ENCODE data around the gene SLC26A9.

SLC26A9 gene

DNA sequence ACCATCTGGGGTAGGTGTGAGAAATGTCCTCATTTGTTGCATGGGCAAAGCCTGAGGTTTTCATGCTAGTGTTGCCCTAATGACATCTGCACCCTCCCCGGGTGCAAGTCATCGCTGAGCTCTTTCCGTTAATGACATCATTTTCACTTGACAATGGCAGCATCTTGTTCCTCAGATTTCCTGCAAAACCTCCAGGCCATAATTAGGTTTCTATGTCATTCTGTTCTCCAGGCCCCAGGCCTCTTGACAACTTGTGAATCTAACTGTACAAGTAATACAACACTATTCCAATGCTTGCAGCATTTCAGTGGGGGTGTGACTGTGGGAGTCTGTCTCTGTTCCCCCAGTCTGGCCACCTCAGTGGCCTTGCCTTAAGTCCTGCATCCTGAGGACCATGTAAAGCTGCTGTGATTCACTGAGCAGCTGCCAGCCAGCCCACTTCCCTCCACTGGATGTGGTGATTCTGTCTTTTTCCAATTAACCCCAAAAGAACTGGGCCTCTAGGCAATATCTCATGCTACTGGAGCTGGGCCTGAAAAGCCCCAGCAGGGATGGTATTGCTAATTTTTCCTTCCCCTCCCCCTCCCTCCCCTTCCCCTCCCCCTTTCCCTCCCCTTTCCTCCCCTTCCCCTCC lies 37.1 kb upstream of the SLC26A9 start:
- Histone ChIP-seq H3K4me3 (ENCODE audit: low read depth in 1 of 2, low read length in 2 of 2) (no peak overlapping the region), H3K36me3 (ENCODE audit: control insufficient read depth in 1 of 2, insufficient read depth in 2 of 2, low read length in 2 of 2) (no peaks in the 10 kb centered on the region), H3K27me3 (ENCODE audit: low read depth, low read length) (no peaks in the 10 kb centered on the region), H3K9me3 (ENCODE audit: control insufficient read depth in 1 of 2, low read length in 2 of 2) (no peaks in the 10 kb centered on the region), H3K4me1 (ENCODE audit: control insufficient read depth in 1 of 2, insufficient read depth in 2 of 2, low read length in 2 of 2) (no peaks in the 10 kb centered on the region), H3K27ac (ENCODE audit: low read length) (no peak overlapping the region)

- H3K27ac ChIP-seq (ENCODE audit: low read length), result no peak overlapping the region
- H3K36me3 ChIP-seq (ENCODE audit: control insufficient read depth in 1 of 2, insufficient read depth in 2 of 2, low read length in 2 of 2), result no peaks in the 10 kb centered on the region
- no peaks in the 10 kb centered on the region for H3K4me1 ChIP-seq (ENCODE audit: control insufficient read depth in 1 of 2, insufficient read depth in 2 of 2, low read length in 2 of 2)
- H3K27me3 ChIP-seq (ENCODE audit: low read depth, low read length), result no peaks in the 10 kb centered on the region
- no peaks in the 10 kb centered on the region for H3K9me3 ChIP-seq (ENCODE audit: control insufficient read depth in 1 of 2, low read length in 2 of 2)
- H3K4me3 ChIP-seq (ENCODE audit: low read depth in 1 of 2, low read length in 2 of 2), result no peak overlapping the region
These were observed 36.0 kb upstream of the SLC26A9 start for GRCh38 chr1:205979301-205979700.

DNA sequence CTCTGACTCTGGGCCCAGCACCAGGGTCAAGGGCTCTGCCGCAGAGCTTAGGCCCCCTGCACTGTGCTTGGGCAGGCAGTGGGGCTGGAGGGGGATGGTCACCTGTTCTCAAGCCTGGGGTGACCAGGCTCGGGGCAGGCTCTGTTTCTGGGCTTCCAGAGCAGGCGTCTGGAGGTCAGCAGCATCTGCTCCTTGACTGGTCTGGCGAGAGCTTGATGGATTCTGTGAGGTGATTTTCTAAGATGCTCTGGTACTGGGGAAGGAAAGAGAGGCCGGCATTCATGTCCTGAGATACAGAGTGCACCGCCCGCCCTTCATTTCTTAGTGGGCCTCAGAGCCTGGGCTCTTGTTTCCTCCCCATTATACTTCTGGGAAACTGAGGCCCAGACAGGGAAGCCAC lies 35.4 kb upstream of the SLC26A9 start:
- Histone ChIP-seq H3K36me3 (ENCODE audit: control insufficient read depth in 1 of 2, insufficient read depth in 2 of 2, low read length in 2 of 2) (no peaks in the 10 kb centered on the region), H3K9me3 (ENCODE audit: control insufficient read depth in 1 of 2, low read length in 2 of 2) (no peaks in the 10 kb centered on the region), H3K27ac (ENCODE audit: low read length) (no peak overlapping the region), H3K4me1 (ENCODE audit: control insufficient read depth in 1 of 2, insufficient read depth in 2 of 2, low read length in 2 of 2) (no peaks in the 10 kb centered on the region), H3K4me3 (ENCODE audit: low read depth in 1 of 2, low read length in 2 of 2) (no peak overlapping the region), H3K27me3 (ENCODE audit: low read depth, low read length) (no peaks in the 10 kb centered on the region)

- H3K4me1 ChIP-seq (ENCODE audit: control insufficient read depth in 1 of 2, insufficient read depth in 2 of 2, low read length in 2 of 2), result no peaks in the 10 kb centered on the region
- no peak overlapping the region for H3K27ac ChIP-seq (ENCODE audit: low read length)
- no peaks in the 10 kb centered on the region for H3K36me3 ChIP-seq (ENCODE audit: control insufficient read depth in 1 of 2, insufficient read depth in 2 of 2, low read length in 2 of 2)
- no peak overlapping the region for H3K4me3 ChIP-seq (ENCODE audit: low read depth in 1 of 2, low read length in 2 of 2)
- no peaks in the 10 kb centered on the region for H3K9me3 ChIP-seq (ENCODE audit: control insufficient read depth in 1 of 2, low read length in 2 of 2)
- no peaks in the 10 kb centered on the region for H3K27me3 ChIP-seq (ENCODE audit: low read depth, low read length)
These were observed 34.3 kb upstream of the SLC26A9 start for GRCh38 chr1:205977402-205978014.

DNA sequence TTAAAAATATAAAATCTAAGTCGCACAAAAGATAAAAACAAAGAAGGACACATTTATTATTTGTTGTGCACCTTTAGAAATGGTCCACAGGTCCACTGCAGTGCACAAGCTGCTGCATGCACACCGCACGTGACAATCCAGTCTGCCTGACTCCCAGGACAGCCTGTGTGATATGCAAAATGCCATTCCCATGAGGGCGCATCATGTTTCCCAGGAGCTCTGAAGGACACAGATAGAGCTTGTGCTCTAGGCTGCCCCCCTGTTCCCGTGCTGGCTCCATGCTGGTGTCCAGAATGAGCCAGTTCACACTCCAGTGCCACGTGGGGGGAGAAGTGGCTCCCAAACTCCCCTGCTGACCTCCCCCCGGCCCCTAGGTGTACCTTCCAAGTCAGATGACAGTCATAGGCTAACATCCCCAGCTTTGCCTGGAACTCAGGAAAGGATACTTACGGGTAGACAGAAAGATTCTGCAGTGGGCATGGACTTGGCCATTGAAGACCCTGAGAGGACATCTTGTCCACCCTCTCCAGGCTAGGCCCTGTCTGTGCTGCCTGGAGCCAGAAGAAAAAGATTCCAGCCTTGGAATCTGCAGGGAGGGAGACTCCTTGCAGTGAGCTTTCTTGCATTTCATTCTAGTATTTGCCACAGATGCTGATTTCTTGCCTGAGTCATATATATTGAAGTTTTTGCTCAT lies 33.6 kb upstream of the SLC26A9 start:
- Histone ChIP-seq H3K27ac (ENCODE audit: low read length) (no peak overlapping the region), H3K4me1 (ENCODE audit: control insufficient read depth in 1 of 2, insufficient read depth in 2 of 2, low read length in 2 of 2) (no peaks in the 10 kb centered on the region), H3K4me3 (ENCODE audit: low read depth in 1 of 2, low read length in 2 of 2) (no peak overlapping the region), H3K27me3 (ENCODE audit: low read depth, low read length) (no peaks in the 10 kb centered on the region), H3K36me3 (ENCODE audit: control insufficient read depth in 1 of 2, insufficient read depth in 2 of 2, low read length in 2 of 2) (no peaks in the 10 kb centered on the region), H3K9me3 (ENCODE audit: control insufficient read depth in 1 of 2, low read length in 2 of 2) (no peaks in the 10 kb centered on the region)

- no peaks in the 10 kb centered on the region for H3K4me1 ChIP-seq (ENCODE audit: control insufficient read depth in 1 of 2, insufficient read depth in 2 of 2, low read length in 2 of 2)
- no peaks in the 10 kb centered on the region for H3K27me3 ChIP-seq (ENCODE audit: low read depth, low read length)
- H3K27ac ChIP-seq (ENCODE audit: low read length), result no peak overlapping the region
- no peaks in the 10 kb centered on the region for H3K36me3 ChIP-seq (ENCODE audit: control insufficient read depth in 1 of 2, insufficient read depth in 2 of 2, low read length in 2 of 2)
- no peaks in the 10 kb centered on the region for H3K9me3 ChIP-seq (ENCODE audit: control insufficient read depth in 1 of 2, low read length in 2 of 2)
- H3K4me3 ChIP-seq (ENCODE audit: low read depth in 1 of 2, low read length in 2 of 2), result no peak overlapping the region
These were observed 32.8 kb upstream of the SLC26A9 start for GRCh38 chr1:205976036-205976435.

DNA sequence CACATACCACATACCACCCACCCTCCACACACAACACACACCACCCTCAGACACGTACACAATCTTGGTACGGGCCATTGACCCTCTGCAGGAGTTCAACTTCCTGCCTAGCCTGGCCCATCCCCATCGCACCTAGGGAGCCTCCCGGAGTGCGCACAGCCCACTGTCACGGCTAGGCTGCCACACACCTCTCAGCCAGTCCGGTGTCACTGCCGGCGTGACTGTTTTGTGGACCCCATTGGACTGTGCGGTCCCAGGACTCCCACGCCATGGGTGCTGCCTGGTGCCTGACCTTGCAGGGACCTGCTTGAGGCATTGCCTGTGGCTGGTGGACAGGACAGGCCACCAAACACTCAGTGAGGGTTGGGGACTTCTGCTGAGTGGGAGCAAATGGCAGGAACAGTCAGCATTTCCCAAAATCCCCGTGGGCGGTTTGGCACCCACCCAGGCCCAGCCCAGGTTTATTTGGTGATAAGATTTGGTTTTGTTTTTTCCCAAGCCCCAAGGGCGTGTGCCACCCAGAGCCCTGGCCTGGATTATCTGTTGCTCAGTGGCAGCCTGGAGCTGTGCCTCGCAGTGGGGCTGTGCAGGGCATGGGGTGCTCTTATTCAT lies 32.2 kb upstream of the SLC26A9 start:
- Histone ChIP-seq H3K27ac (ENCODE audit: low read length) (no peak overlapping the region), H3K9me3 (ENCODE audit: control insufficient read depth in 1 of 2, low read length in 2 of 2) (no peaks in the 10 kb centered on the region), H3K4me1 (ENCODE audit: control insufficient read depth in 1 of 2, insufficient read depth in 2 of 2, low read length in 2 of 2) (no peaks in the 10 kb centered on the region), H3K4me3 (ENCODE audit: low read depth in 1 of 2, low read length in 2 of 2) (no peak overlapping the region), H3K36me3 (ENCODE audit: control insufficient read depth in 1 of 2, insufficient read depth in 2 of 2, low read length in 2 of 2) (no peaks in the 10 kb centered on the region), H3K27me3 (ENCODE audit: low read depth, low read length) (no peaks in the 10 kb centered on the region)

DNA sequence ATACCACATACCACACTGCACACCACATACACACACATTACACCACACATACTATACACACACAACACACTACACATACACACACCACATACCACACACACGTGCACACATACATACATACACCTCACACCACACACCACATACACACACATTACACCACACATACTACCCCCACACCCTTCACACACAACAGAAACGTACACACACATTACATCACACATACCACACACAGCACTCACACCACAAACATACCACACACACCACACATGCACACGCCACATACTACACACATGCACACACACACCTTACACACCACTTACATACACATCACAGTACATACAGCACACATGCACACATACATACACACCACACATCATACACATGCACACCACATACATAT lies 31.5 kb upstream of the SLC26A9 start:
- Histone ChIP-seq H3K27me3 (ENCODE audit: low read depth, low read length) (no peaks in the 10 kb centered on the region), H3K4me3 (ENCODE audit: low read depth in 1 of 2, low read length in 2 of 2) (no peak overlapping the region), H3K36me3 (ENCODE audit: control insufficient read depth in 1 of 2, insufficient read depth in 2 of 2, low read length in 2 of 2) (no peaks in the 10 kb centered on the region), H3K9me3 (ENCODE audit: control insufficient read depth in 1 of 2, low read length in 2 of 2) (no peaks in the 10 kb centered on the region), H3K27ac (ENCODE audit: low read length) (no peak overlapping the region), H3K4me1 (ENCODE audit: control insufficient read depth in 1 of 2, insufficient read depth in 2 of 2, low read length in 2 of 2) (no peaks in the 10 kb centered on the region)

- Histone ChIP-seq H3K27me3 (ENCODE audit: low read depth, low read length) (no peaks in the 10 kb centered on the region), H3K4me1 (ENCODE audit: control insufficient read depth in 1 of 2, insufficient read depth in 2 of 2, low read length in 2 of 2) (no peaks in the 10 kb centered on the region), H3K27ac (ENCODE audit: low read length) (no peak overlapping the region), H3K9me3 (ENCODE audit: control insufficient read depth in 1 of 2, low read length in 2 of 2) (no peaks in the 10 kb centered on the region), H3K36me3 (ENCODE audit: control insufficient read depth in 1 of 2, insufficient read depth in 2 of 2, low read length in 2 of 2) (no peaks in the 10 kb centered on the region), H3K4me3 (ENCODE audit: low read depth in 1 of 2, low read length in 2 of 2) (no peak overlapping the region)
These were observed 30.3 kb upstream of the SLC26A9 start for GRCh38 chr1:205973377-205974232.

DNA sequence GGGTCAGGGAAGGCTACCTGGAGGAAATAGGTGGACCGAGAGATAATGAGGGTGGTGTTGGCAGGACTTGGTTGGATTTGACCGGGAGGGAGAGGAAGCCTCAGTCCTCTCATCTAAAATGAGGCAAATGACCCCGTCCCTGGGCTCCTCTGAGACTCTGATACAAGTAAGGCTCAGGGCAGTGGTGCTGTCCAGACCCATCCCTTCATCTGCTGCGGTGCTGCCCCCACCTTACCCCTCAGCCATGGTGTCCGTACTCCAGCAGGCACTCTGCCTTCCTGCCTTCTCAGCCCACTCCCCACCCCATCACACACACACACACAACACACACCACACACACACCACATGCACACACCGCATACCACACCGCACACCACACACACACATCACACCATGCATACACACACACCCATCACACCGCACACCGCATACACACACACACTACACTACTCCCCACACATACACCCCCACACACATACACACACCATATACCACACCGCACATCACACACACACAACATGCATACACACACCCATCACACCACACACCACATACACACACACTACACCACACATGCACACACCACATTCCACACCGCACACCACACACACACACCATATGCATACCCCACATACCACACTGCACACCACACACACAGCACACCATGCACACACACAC lies 29.4 kb upstream of the SLC26A9 start:
- Histone ChIP-seq H3K27ac (ENCODE audit: low read length) (no peak overlapping the region), H3K4me1 (ENCODE audit: control insufficient read depth in 1 of 2, insufficient read depth in 2 of 2, low read length in 2 of 2) (no peaks in the 10 kb centered on the region), H3K4me3 (ENCODE audit: low read depth in 1 of 2, low read length in 2 of 2) (no peak overlapping the region), H3K36me3 (ENCODE audit: control insufficient read depth in 1 of 2, insufficient read depth in 2 of 2, low read length in 2 of 2) (no peaks in the 10 kb centered on the region), H3K9me3 (ENCODE audit: control insufficient read depth in 1 of 2, low read length in 2 of 2) (no peaks in the 10 kb centered on the region), H3K27me3 (ENCODE audit: low read depth, low read length) (no peaks in the 10 kb centered on the region)

Measured in muscle layer of duodenum (tissue), 2 donors.